Measurements from ENCODE around the gene PPCDC.
"Not testable (repeated sequence)": the region's sequence is repeated elsewhere in the genome, so short reads cannot be mapped to it uniquely, and the experiment has no call there.

The PPCDC gene

GRCh38 chr15:75068748-75069147, 45.4 kb downstream of the PPCDC start:
- no peak for DNase-seq (ENCODE audit: low spot score)

GRCh38 chr15:75069301-75069925, 46.0 kb downstream of the PPCDC start:
- no peak for DNase-seq (ENCODE audit: low spot score)

- DNase-seq (ENCODE audit: low spot score), result no peak
Measured at GRCh38 chr15:75070674-75071073, 47.3 kb downstream of the PPCDC start.

- DNase-seq (ENCODE audit: low spot score), result no peak
Measured at GRCh38 chr15:75073197-75073596, 49.8 kb downstream of the PPCDC start.

- no peak for DNase-seq (ENCODE audit: low spot score)
Measured at GRCh38 chr15:75076277-75076676, 52.9 kb downstream of the PPCDC start.

- DNase-seq (ENCODE audit: low spot score), result peak; percentile 26
Measured at GRCh38 chr15:75077551-75077961, 54.2 kb downstream of the PPCDC start.

GRCh38 chr15:75081150-75081549, 57.8 kb downstream of the PPCDC start:
- DNase-seq (ENCODE audit: low spot score), result no peak

GRCh38 chr15:75082689-75083088, 59.3 kb downstream of the PPCDC start:
- DNase-seq (ENCODE audit: low spot score), result no peak

GRCh38 chr15:75085708-75086107, 62.3 kb downstream of the PPCDC start:
- DNase-seq (ENCODE audit: low spot score), result not testable (repeated sequence)

- DNase-seq (ENCODE audit: low spot score), result no peak
Measured at GRCh38 chr15:75089456-75090387, 66.3 kb downstream of the PPCDC start.

- DNase-seq (ENCODE audit: low spot score), result no peak
Measured at GRCh38 chr15:75090388-75090734, 67.0 kb downstream of the PPCDC start.

- DNase-seq (ENCODE audit: low spot score), result no peak
Measured at GRCh38 chr15:75091814-75092213, 68.4 kb downstream of the PPCDC start.

- not testable (repeated sequence) for DNase-seq (ENCODE audit: low spot score)
Measured at GRCh38 chr15:75094961-75095478, 71.6 kb downstream of the PPCDC start.

GRCh38 chr15:75095594-75095993, 72.2 kb downstream of the PPCDC start:
- DNase-seq (ENCODE audit: low spot score), result no peak

- DNase-seq (ENCODE audit: low spot score), result no peak
Measured at GRCh38 chr15:75097939-75098338, 74.5 kb downstream of the PPCDC start.

- no peak for DNase-seq (ENCODE audit: low spot score)
Measured at GRCh38 chr15:75098404-75098803, 75.0 kb downstream of the PPCDC start.
